Adipose tissue (tissue), 3 donors: Measurements from ENCODE around the gene PTGES2. TPM values are rescaled to one million over a fixed set of nuclear protein-coding genes. Genes with fewer than 3 reads are reported as not detected.

ENCODE experiments used
- H3K27ac ChIP-seq: one replicate; pipeline ENCODE4 v1.5.1; 2013; ENCODE audit warnings: low read depth, low read length
- WGBS, 3 donors: extraction: QIAGEN DNeasy Blood & Tissue Kit; methylation state at CpG; one replicate each; pipeline ENCODE4 v1.1.7; 2013; 5-methylcytosine and 5-hydroxymethylcytosine counted together
- polyA plus RNA-seq, 3 donors: library from polyadenylated mRNA; stranded (reverse); fragments of 200-250 nt; gene quantifications; one replicate each; pipeline ENCODE4 v1.2.3, GENCODE V29; 2013
- donor health status: healthy with polysubstance abuse.
- donor health status: Bipolar disorder and iron deficiency.
- donor health status: healthy.

PTGES2 gene
- polyA plus RNA-seq, 3 donors = 36.1 to 63.9 (median 39.9) TPM

DNA sequence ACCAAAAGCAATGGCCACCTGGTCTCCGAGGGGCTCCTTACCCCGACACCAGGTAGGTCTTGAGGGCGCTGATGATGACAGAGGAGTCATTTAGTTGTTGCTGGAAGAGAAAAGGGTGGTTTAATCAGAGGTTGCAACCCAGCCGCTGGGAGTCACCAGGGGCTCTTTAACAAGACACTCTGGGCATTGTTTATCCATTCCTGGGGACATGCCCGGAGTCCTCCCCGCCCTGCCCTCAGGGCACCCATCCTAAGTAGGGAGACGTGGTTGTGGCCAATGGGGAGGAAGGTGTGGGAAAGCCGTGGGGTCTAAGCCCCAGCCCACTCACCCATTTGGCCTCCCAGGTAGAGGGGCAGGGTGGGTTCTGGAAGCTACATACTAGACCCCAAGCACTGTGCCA, 3.1 kb downstream of the PTGES2 start:
- no peak overlapping the region for H3K27ac ChIP-seq
- WGBS, 3 donors = 89 to 92% (median 90%) methylated on average over 8 of the region's 8 CpGs

- no peak overlapping the region for H3K27ac ChIP-seq
- WGBS, 3 donors = 90 to 94% (median 92%) methylated on average over 21 of the region's 21 CpGs
Observed at GRCh38 chr9:128123451-128124080, 4.0 kb downstream of the PTGES2 start.

DNA sequence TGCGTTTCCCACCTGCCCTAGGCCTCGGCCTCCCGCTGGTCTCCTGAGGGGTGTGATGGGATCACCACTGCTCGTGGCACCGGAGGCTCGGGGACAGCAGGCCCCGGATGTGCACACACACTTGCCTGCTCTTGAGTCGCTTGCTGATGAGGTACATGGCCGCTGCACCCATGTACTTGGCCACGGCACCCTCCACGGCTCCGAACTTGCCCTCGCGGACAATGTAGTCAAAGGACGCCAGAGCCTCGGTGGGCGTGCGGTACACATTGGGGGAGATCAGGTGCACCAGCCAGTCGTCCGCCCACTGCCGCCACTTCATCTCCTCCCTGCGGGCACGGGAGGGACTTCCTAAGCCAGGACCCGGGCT, 4.7 kb downstream of the PTGES2 start:
- WGBS, 3 donors = 93 to 96% (median 96%) methylated on average over 23 to 24 of the region's 24 CpGs
- H3K27ac ChIP-seq = no peak overlapping the region

GRCh38 chr9:128121924-128122808, 5.4 kb downstream of the PTGES2 start:
- no peak overlapping the region for H3K27ac ChIP-seq
- WGBS, 3 donors = 88 to 90% (median 89%) methylated on average over 27 of the region's 27 CpGs

DNA sequence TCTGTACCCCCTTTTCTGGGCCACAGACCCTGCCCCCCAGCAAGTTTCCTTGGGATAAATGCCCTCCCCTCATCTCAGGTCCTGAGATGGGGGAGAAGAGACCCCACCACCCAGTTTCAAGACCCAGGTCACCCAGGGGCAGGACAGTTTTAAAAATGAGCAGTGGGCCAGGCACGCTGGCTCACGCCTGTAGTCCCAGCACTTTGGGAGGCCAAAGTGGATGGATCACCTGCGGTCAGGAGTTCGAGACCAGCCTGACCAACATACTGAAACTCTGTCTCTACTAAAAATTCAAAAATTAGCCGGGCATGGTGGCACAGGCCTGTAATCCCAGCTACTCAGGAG, 6.1 kb downstream of the PTGES2 start:
- H3K27ac ChIP-seq = no peak overlapping the region
- WGBS, 3 donors = 92 to 98% (median 94%) methylated on average over 5 of the region's 5 CpGs

DNA sequence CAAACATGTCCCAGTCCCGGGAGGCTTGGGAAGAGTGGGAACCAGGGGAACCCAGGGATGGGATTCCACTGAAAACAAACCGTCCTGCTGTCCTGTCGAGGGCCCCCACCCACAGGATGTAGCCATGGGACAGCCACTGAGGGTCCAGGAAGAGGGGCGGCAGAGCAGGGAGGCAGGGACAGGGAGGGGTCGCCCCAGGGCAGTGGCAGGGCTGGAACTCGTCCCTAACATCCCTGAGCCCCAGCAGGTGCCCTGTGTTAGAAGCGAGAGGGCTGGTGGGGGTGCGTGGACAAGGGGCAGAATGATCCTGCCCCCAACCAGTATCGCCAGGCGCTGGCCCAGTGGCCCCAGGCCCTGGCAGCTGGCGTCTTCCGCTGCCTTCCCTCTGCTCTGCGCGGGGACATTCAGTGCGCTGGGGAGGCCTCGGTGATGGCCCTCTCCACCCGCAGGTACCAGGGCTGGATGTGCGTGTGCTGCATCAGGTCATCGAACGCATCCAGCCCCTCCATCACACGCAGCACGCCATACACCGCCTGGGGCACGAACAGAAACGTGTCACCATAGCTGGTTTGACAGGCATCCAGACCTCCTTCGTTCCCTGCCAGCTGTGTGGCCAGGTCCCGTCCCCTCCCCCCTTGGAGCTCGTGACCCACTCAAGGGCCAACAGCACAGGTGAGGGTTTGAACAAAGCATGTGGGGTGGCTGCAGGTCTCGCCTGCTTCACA, 6.6 kb downstream of the PTGES2 start:
- WGBS, 3 donors = 87 to 91% (median 88%) methylated on average over 29 of the region's 29 CpGs
- no peak overlapping the region for H3K27ac ChIP-seq

GRCh38 chr9:128120061-128120740, 7.3 kb downstream of the PTGES2 start:
- H3K27ac ChIP-seq = no peak overlapping the region
- 84 to 90% (median 86%) methylated on average over 20 of the region's 20 CpGs for WGBS, 3 donors

DNA sequence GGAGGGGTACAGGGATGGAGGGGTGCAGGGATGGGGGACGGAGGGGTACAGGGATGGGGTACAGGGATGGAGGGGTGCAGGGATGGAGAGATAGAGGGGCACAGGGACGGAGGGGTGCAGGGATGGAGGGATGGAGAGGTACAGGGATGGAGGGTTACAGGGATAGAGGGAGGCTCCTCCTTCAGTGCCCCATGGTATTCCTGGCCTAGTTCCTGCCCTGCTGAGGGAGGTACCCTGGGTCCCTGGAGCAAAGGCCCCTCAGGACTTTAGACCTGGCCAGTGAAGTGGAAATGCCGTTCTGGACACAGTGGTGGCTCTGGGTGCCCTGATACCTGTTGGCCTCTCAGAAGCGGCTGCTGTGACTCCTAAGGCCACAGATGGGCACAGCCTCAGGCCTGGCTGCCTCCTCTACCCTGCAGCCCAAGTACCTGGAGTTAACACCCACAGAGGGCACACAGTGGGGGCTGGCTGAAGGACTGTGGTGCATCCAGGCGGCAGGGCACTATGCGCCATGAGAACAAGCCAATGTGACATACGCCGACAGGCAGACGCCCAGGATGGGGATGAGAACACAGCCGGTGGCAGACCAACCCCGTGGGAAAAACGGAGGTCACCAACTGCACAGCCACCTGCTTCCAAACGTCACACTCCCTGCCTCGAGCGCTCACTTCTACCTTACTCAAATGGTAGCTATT, 8.4 kb downstream of the PTGES2 start:
- 37 to 78% (median 75%) methylated on average over 15 of the region's 15 CpGs for WGBS, 3 donors
- H3K27ac ChIP-seq = no peak overlapping the region

DNA sequence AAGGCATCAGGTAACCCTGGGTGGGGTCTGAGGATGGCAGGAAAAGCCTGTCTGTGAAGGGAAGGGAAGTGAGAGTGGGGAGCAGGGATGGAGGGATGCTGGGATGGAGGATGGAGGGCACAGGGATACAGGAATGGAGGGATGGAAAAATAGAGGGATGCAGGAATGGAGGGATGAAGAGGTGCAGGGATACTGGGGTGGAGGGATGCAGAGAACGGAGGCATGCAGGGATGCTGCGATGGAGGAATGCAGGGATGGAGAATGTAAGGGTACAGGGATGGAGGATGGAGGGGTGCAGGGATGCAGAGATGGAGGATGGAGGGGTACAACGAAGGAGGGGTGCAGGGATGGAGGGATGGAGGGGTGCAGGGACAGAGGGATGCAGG, 9.1 kb downstream of the PTGES2 start:
- no peak overlapping the region for H3K27ac ChIP-seq
- WGBS, 3 donors = 49 to 56% (median 52%) methylated on average over 3 of the region's 3 CpGs

- no peak overlapping the region for H3K27ac ChIP-seq
- 9 to 16% (median 14%) methylated on average over 27 of the region's 27 CpGs for WGBS, 3 donors
Observed at GRCh38 chr9:128117613-128118471, 9.7 kb downstream of the PTGES2 start.

GRCh38 chr9:128116104-128117083, 11.1 kb downstream of the PTGES2 start:
- no peak overlapping the region for H3K27ac ChIP-seq
- 89 to 91% (median 90%) methylated on average over 16 of the region's 16 CpGs for WGBS, 3 donors

DNA sequence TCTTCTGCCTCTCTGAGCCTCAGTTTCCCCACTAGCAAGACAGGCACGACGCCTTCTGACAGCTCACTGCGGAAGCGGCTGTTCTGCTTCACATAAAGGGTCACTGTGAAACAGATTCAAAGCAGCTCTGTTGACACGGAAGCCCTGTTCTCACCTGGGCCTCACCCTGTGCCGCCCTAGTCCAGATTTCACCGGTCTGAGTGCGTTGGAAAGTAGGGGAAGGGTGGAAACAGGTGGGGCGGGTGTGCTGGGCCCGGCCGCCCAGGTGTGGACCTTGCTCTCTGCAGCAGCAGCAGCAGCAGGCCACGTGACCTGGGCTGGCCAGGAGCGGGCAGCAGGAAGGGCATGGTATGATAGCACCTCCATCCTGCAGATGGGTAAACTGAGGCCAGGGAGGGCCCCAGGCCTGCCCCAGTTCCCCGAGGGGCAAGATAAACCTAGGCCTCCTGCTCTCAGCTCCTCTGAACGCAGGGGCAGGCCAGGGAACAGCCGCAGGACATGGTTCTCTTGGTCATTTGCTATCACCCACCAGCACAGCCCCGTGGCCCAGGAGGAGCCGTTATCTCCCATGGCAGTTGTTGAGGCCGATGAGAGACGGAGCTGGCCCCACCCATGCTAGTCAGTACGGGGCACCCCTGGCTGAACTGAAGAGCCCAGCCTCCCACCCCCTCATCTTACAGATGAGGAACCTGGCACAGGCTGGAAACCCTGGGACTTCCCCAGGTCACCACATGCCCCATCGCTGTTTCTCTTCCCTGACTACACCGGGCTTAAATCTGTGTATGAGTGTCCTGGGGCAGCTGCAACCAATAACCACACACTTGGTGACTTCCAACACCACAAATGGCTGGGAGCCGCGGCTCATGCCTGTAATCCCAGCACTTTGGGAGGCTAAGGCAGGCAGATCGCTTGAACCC, 12.1 kb downstream of the PTGES2 start:
- WGBS, 3 donors = 53 to 88% (median 82%) methylated on average over 26 of the region's 26 CpGs
- no peak overlapping the region for H3K27ac ChIP-seq

DNA sequence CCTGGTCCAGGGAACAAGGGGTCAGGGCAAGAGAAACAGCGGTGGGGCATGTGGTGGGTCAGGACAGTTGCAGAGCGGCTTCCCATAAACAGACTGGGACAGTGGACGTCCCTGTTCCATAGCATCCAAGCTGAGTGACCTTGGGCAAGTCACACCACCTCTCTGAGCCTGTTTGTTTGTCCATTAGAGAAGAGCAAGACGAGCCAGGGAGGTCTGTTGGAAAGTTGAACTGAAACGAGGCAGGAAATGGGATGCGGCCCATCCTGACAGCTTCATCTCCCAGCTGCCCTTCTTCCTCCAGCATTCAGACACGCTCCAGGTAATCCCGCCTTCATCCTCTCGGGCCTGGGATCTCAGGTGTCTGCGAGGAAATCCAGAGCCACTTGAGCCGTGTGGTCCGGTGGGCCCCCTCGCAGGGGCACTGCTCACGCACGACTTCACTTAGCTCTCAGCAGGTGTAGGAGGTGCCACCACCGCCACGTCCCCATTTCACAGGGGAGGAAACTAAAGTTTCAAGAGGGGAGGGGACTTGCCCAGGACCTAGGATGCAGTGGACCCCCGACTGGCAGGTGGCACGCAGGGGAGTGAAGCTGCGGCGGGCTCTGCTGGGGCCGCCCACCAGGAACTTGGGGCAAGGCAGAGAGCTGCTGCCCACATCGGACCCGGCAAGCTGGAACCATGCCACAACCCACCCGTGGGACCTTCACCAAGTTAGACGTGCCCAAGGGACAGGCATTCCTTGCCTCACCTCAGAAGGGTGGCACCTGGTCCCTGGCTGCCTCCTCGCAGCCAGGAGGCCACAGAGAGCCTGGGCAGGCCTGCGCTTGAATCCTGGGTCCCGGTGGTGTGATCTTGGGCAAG, 13.0 kb downstream of the PTGES2 start:
- H3K27ac ChIP-seq = no peak overlapping the region
- 74 to 84% (median 83%) methylated on average over 29 of the region's 29 CpGs for WGBS, 3 donors

- no peak overlapping the region for H3K27ac ChIP-seq
- 86 to 93% (median 88%) methylated on average over 10 to 12 of the region's 12 CpGs for WGBS, 3 donors
Observed at GRCh38 chr9:128113526-128114325, 13.8 kb downstream of the PTGES2 start.
